CD4-positive, alpha-beta T cell (primary cell): Measurements from ENCODE around the gene GLMN. TPM values are rescaled to one million over a fixed set of nuclear protein-coding genes. Genes with fewer than 3 reads are reported as not detected.

Source experiments
- ATAC-seq: fragments of 200-7000 bp; cut with Tn5 transposase; one replicate; pipeline ENCODE4 v1.10.0; 2022; ENCODE audit warnings: mild to moderate bottlenecking; ENCODE audit not compliant: poor library complexity
- CTCF ChIA-PET: fragments of 350-600 bp; sonication (Branson Sonifier 250); formaldehyde crosslinking; loops from one replicate; lab custom pipeline; 2021; ENCODE audit warnings: antibody characterized with exemption, inconsistent platforms; lab: Charles Lee
- POLR2A ChIA-PET: fragments of 350-600 bp; sonication (Branson Sonifier 250); formaldehyde crosslinking; loops from one replicate; lab custom pipeline; 2021; ENCODE audit warnings: antibody characterized with exemption, inconsistent platforms; lab: Charles Lee
- DNase-seq, 14 experiments: peaks; one replicate each; pipeline ENCODE4 v3.0.0-alpha.2; 2013 to 2020; ENCODE audit warnings: mixed read lengths in 2 of 14
- H3K27ac ChIP-seq, 2 donors: one replicate each; pipeline versions ENCODE4 v1.5.1 to v1.7.0; 2013; ENCODE audit warnings: low read length in 2 of 2, low read depth in 1 of 2, mild to moderate bottlenecking in 1 of 2
- H3K27me3 ChIP-seq, 2 experiments: 1 replicate in 1 of 2; 2 replicates in 1 of 2; pipeline versions ENCODE4 v1.6.1 to v1.7.0; 2013; ENCODE audit warnings: low read length in 2 of 2, control low read depth in 1 of 2, mild to moderate bottlenecking in 1 of 2, moderate library complexity in 1 of 2; ENCODE audit not compliant: insufficient read depth in 2 of 2, control insufficient read depth in 1 of 2
- H3K36me3 ChIP-seq: one replicate; pipeline ENCODE4 v1.6.1; 2013; ENCODE audit warnings: low read length, control low read depth; ENCODE audit not compliant: insufficient read depth
- H3K4me1 ChIP-seq: one replicate; pipeline ENCODE4 v1.6.1; 2013; ENCODE audit warnings: low read length, control low read depth; ENCODE audit not compliant: insufficient read depth
- H3K4me3 ChIP-seq: one replicate; pipeline ENCODE4 v1.5.1; 2013; ENCODE audit warnings: mild to moderate bottlenecking, low read length, moderate library complexity
- H3K9me3 ChIP-seq, 2 experiments: 1 replicate in 1 of 2; 2 replicates in 1 of 2; pipeline versions ENCODE4 v1.6.1 to v1.7.0; 2013; ENCODE audit warnings: low read length in 2 of 2, mild to moderate bottlenecking in 2 of 2, control low read depth in 1 of 2, moderate library complexity in 1 of 2; ENCODE audit not compliant: control insufficient read depth in 1 of 2, insufficient read depth in 1 of 2
- H3K27ac Mint-ChIP-seq: one replicate; pipeline ENCODE4 v1.8.0; 2020; ENCODE audit warnings: mixed read lengths
- H3K27me3 Mint-ChIP-seq: one replicate; pipeline ENCODE4 v1.8.0; 2021; ENCODE audit warnings: mixed read lengths
- H3K36me3 Mint-ChIP-seq: one replicate; pipeline ENCODE4 v1.8.0; 2021; ENCODE audit warnings: low read depth, mixed read lengths
- H3K4me1 Mint-ChIP-seq: one replicate; pipeline ENCODE4 v1.8.0; 2021; ENCODE audit warnings: low read depth, mixed read lengths
- H3K4me3 Mint-ChIP-seq: one replicate; pipeline ENCODE4 v1.8.0; 2020; ENCODE audit warnings: mild to moderate bottlenecking, mixed read lengths
- H3K9me3 Mint-ChIP-seq: one replicate; pipeline ENCODE4 v1.8.0; 2020; ENCODE audit warnings: mixed read lengths
- intact Hi-C, 2 experiments: fragments of 100-400 bp; cut with DNase I in 1 of 2; cut with micrococcal nuclease in 1 of 2; formaldehyde crosslinking; loops; one replicate each; pipeline versions ENCODE4 v1.15.1 to v1.9.0; 2023 to 2025; cut with DNase I, micrococcal nuclease
- total RNA-seq, 174 experiments: library from RNA in 2 of 174; stranded (reverse) in 2 of 174; gene quantifications; one replicate each; pipeline ENCODE4 v1.2.3 and lab custom pipeline; 2021 to 2026
- TF ChIP-seq, protein P1 (sequence below): fragments of 200-600 bp; IDR thresholded peaks from one replicate; pipeline ENCODE4 v1.8.0; 2022; ENCODE audit warnings: antibody characterized with exemption, mild to moderate bottlenecking

GLMN gene
- total RNA-seq, 2 experiments from 2014 or later: 7.7 to 11.7 TPM

GRCh38 chr1:92315766-92316599, 17.2 kb upstream of the GLMN start:
- peaks cover 5% of the 10 kb centered on the region for H3K36me3 ChIP-seq
- ChIA-PET POLR2A (interaction anchor here (0.5 to 8.4 kb wide), 8 partner anchors 18 to 516 kb away, joined by 3 to 76 read pairs (median 4); partner anchors contain the start of genes GFI1, GLMN, RPAP2 and RPL5), CTCF (interaction anchor here (1.1 to 1.3 kb wide), 4 partner anchors 9 to 171 kb away, joined by 4 read pairs; partner anchors contain the start of genes GFI1, GLMN and RPAP2)
- H3K9me3 ChIP-seq: peaks cover 0 to 4% of the 10 kb centered on the region in 2 experiments
- intact Hi-C loops: loop anchor here in 1 of 2 experiments (2.0 to 5.0 kb wide), 3 partner anchors 17 to 221 kb away; partner anchors contain the start of genes GFI1, GLMN and RPAP2
- H3K9me3 Mint-ChIP-seq: no peaks in the 10 kb centered on the region
- H3K4me1 ChIP-seq: peaks cover 49% of the 10 kb centered on the region
- ATAC-seq (peak; percentile 87), DNase-seq (peak in 13 of 14 experiments; percentile 13 to 84 (median 25))
- no peak overlapping the region for H3K4me3 ChIP-seq
- TF ChIP-seq, protein P1, sequence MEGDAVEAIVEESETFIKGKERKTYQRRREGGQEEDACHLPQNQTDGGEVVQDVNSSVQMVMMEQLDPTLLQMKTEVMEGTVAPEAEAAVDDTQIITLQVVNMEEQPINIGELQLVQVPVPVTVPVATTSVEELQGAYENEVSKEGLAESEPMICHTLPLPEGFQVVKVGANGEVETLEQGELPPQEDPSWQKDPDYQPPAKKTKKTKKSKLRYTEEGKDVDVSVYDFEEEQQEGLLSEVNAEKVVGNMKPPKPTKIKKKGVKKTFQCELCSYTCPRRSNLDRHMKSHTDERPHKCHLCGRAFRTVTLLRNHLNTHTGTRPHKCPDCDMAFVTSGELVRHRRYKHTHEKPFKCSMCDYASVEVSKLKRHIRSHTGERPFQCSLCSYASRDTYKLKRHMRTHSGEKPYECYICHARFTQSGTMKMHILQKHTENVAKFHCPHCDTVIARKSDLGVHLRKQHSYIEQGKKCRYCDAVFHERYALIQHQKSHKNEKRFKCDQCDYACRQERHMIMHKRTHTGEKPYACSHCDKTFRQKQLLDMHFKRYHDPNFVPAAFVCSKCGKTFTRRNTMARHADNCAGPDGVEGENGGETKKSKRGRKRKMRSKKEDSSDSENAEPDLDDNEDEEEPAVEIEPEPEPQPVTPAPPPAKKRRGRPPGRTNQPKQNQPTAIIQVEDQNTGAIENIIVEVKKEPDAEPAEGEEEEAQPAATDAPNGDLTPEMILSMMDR: no peak
- H3K27me3 ChIP-seq: no peaks in the 10 kb centered on the region
- peaks cover 34% of the 10 kb centered on the region for H3K36me3 Mint-ChIP-seq
- H3K27ac ChIP-seq: peak overlapping the region; percentile 26 to 52
- H3K27ac Mint-ChIP-seq: peak overlapping the region; percentile 85
- H3K4me3 Mint-ChIP-seq: peak overlapping the region; percentile 71
- H3K4me1 Mint-ChIP-seq: peaks cover 74% of the 10 kb centered on the region
- no peaks in the 10 kb centered on the region for H3K27me3 Mint-ChIP-seq

GRCh38 chr1:92314024-92314423, 15.2 kb upstream of the GLMN start:
- intact Hi-C loops: loop anchor here in 1 of 2 experiments (5.0 kb wide), 1 partner anchor 173 kb away; the partner anchor contains the start of gene GFI1
- Mint-ChIP-seq H3K27me3 (no peaks in the 10 kb centered on the region), H3K36me3 (peaks cover 32% of the 10 kb centered on the region), H3K9me3 (no peaks in the 10 kb centered on the region), H3K4me1 (peaks cover 77% of the 10 kb centered on the region), H3K4me3 (no peak overlapping the region), H3K27ac (peak overlapping the region; percentile 75)
- TF ChIP-seq, protein P1: no peak
- no peaks in the 10 kb centered on the region for H3K27me3 ChIP-seq
- CTCF ChIA-PET: interaction anchor here (0.6 to 1.1 kb wide), 2 partner anchors 56 to 172 kb away, joined by 3 to 6 read pairs; no protein-coding TSS in a partner anchor
- POLR2A ChIA-PET: interaction anchor here (8.4 kb wide), 1 partner anchor 170 kb away, joined by 76 read pairs; the partner anchor contains the start of gene GFI1
- no peaks in the 10 kb centered on the region for H3K36me3 ChIP-seq
- ATAC-seq (no peak), DNase-seq (no peak)
- H3K27ac ChIP-seq: peak overlapping the region; percentile 4 to 18
- H3K4me3 ChIP-seq: no peak overlapping the region
- H3K9me3 ChIP-seq: peaks cover 0 to 4% of the 10 kb centered on the region in 2 experiments
- peaks cover 43% of the 10 kb centered on the region for H3K4me1 ChIP-seq

DNA sequence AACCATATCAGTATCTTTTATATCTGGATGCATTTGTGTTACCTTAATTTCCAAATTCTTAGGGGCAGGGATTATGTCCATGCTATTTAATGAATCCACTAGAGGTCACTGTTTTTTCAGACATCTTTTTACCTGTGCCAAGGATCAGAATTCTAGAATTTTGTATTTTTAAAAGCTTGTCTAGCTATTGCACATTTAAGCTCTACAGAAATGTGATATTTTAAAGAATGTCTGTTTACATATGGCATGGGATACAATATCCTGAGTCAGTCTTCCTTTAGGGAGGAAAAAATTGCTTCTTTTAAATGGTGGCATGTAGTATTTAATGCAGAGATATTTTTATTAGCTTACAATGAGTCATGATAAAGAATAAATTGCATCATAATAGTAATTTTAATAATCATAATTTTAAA, 11.4 kb upstream of the GLMN start:
- H3K27me3 ChIP-seq: no peaks in the 10 kb centered on the region
- peaks cover 0 to 4% of the 10 kb centered on the region in 2 experiments for H3K9me3 ChIP-seq
- ATAC-seq (peak; percentile 72), DNase-seq (peak in 3 of 14 experiments; percentile 62 to 66 (median 64))
- peaks cover 23% of the 10 kb centered on the region for H3K36me3 ChIP-seq
- no peaks in the 10 kb centered on the region for H3K9me3 Mint-ChIP-seq
- no peak overlapping the region for H3K4me3 Mint-ChIP-seq
- peaks cover 24% of the 10 kb centered on the region for H3K4me1 ChIP-seq
- no peak overlapping the region for H3K27ac Mint-ChIP-seq
- H3K27ac ChIP-seq: no peak overlapping the region
- intact Hi-C loops: loop anchor here (1.0 to 5.0 kb wide), 3 partner anchors 177 to 313 kb away; partner anchors contain the start of gene GFI1 (in 1 of the 2)
- TF ChIP-seq, protein P1: peak; percentile 75
- no peaks in the 10 kb centered on the region for H3K27me3 Mint-ChIP-seq
- peaks cover 39% of the 10 kb centered on the region for H3K4me1 Mint-ChIP-seq
- CTCF ChIA-PET: interaction anchor here (0.7 to 2.7 kb wide), 10 partner anchors 10 to 795 kb away, joined by 3 to 16 read pairs (median 5); partner anchors contain the start of genes GLMN and RPAP2
- H3K36me3 Mint-ChIP-seq: peaks cover 64% of the 10 kb centered on the region
- no peak overlapping the region for H3K4me3 ChIP-seq
- POLR2A ChIA-PET: interaction anchor here (0.7 to 1.8 kb wide), 5 partner anchors 175 to 327 kb away, joined by 3 to 6 read pairs (median 4); no protein-coding TSS in a partner anchor
